NCI-H524 (cell line): ENCODE data around the gene OPN4.

ENCODE experiments used
- DNase-seq, 2 experiments: peaks; one replicate each; lab custom pipeline; 2025; lab: John Stamatoyannopoulos, UW

OPN4 gene

GRCh38 chr10:86681047-86681446, 26.7 kb downstream of the OPN4 start:
- DNase-seq, result no peak

- DNase-seq, result no peak
Measured at GRCh38 chr10:86681722-86682386, 27.5 kb downstream of the OPN4 start.

GRCh38 chr10:86682675-86683074, 28.3 kb downstream of the OPN4 start:
- no peak for DNase-seq

- peak in 1 of 2 experiments; percentile 33 for DNase-seq
Measured at GRCh38 chr10:86684331-86685097, 30.2 kb downstream of the OPN4 start.

- DNase-seq, result no peak
Measured at GRCh38 chr10:86685416-86685815, 31.1 kb downstream of the OPN4 start.

GRCh38 chr10:86685893-86686632, 31.7 kb downstream of the OPN4 start:
- no peak for DNase-seq

GRCh38 chr10:86686972-86687371, 32.6 kb downstream of the OPN4 start:
- no peak for DNase-seq

GRCh38 chr10:86687750-86688149, 33.4 kb downstream of the OPN4 start:
- DNase-seq, result no peak

- DNase-seq, result peak in 1 of 2 experiments; percentile 32
Measured at GRCh38 chr10:86688398-86688921, 34.1 kb downstream of the OPN4 start.

GRCh38 chr10:86689146-86689545, 34.8 kb downstream of the OPN4 start:
- DNase-seq, result no peak

GRCh38 chr10:86690231-86690630, 35.9 kb downstream of the OPN4 start:
- no peak for DNase-seq

- no peak for DNase-seq
Measured at GRCh38 chr10:86690657-86691084, 36.3 kb downstream of the OPN4 start.

- DNase-seq, result no peak
Measured at GRCh38 chr10:86691333-86692022, 37.1 kb downstream of the OPN4 start.

GRCh38 chr10:86692023-86692514, 37.7 kb downstream of the OPN4 start:
- DNase-seq, result no peak

- DNase-seq, result no peak
Measured at GRCh38 chr10:86692664-86693063, 38.3 kb downstream of the OPN4 start.

GRCh38 chr10:86693275-86693674, 38.9 kb downstream of the OPN4 start:
- DNase-seq, result no peak

- no peak for DNase-seq
Measured at GRCh38 chr10:86693721-86694369, 39.5 kb downstream of the OPN4 start.

GRCh38 chr10:86698207-86698940, 44.0 kb downstream of the OPN4 start:
- no peak for DNase-seq

GRCh38 chr10:86699125-86699524, 44.8 kb downstream of the OPN4 start:
- DNase-seq, result no peak

- DNase-seq, result no peak
Measured at GRCh38 chr10:86699541-86699940, 45.2 kb downstream of the OPN4 start.
